Smooth muscle cell of the brain vasculature (primary cell): ENCODE data around the gene P2RY12.

Experiments used
- DNase-seq: peaks from one replicate; pipeline ENCODE4 v3.0.0-alpha.2; 2012; ENCODE audit warnings: low read depth, low spot score

The P2RY12 gene

DNA sequence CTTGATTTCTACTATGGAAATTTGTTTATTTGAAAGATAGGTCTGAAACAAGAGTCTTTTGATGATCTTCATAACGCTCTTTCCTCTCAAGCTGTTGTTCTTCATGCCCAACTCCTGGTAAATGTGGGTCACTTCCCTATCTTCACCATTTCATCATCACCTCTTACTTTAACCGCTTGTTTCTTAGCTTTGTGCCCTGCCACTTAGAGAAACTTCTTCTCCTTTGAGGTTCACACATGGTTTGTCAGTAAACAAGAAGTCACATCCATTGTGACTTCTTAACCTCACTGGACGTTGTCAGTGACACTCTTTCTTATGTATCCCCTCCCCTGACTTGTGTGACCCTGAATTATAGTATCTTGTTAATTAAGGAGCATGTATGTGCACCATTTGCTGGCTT lies 38.3 kb downstream of the P2RY12 start:
- no peak for DNase-seq

DNA sequence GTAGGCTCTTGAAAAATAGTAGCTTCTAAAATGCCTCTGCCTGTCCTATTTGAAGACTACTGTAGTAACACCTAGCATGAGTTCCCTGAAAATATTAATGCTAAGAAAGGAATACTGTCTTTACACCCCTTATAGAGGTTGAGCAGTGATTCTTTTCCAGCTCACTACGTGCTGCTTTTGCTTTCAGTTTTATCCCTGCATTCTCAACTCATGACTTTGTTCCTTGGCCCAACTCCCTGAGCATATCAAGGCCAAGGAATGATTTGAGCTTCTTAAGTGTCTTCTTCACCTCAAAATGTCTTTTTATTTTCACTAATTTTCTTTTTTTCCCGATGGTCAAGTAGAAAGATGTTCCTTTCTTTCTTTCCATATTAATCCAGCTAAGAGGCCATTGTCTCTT lies 38.7 kb downstream of the P2RY12 start:
- DNase-seq, result no peak

DNA sequence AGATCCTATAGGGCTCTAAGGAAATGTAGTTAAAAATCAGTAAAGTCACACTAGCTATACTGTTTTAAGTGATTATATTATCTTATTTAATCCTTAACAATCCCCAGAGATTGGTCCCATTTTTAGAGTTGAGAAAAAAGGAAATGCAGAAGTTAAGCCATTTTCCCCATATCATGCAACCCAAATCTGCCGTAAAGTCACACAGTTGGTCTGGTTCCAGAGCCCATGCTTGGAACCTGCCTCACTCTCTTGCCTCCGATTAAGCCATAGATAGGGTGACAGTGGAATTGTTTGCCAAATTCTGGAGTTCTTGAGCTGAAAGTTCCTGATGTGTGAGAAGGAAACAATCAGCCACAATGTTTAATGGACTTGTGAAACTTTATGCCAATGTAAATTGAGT lies 52.9 kb downstream of the P2RY12 start:
- DNase-seq, result no peak

DNA sequence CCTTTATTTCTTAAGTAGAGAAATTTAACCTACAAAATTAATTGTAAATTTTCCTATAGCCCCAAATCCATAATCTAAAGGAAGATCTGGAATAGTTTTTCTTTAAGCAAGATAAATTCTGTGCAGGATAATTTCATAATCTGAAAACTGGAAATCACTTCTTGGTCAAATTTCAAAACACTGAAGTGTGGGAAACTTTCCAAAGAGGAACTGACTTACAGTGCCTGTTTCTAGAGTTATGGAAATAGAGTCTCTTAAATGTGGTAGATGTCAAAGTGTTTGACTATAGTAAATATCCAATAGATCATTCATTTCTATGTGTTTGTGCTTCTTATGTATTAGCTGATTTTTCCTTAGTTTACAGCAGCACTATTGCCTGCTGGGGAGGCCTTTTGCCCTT lies 53.7 kb downstream of the P2RY12 start:
- DNase-seq, result no peak

DNA sequence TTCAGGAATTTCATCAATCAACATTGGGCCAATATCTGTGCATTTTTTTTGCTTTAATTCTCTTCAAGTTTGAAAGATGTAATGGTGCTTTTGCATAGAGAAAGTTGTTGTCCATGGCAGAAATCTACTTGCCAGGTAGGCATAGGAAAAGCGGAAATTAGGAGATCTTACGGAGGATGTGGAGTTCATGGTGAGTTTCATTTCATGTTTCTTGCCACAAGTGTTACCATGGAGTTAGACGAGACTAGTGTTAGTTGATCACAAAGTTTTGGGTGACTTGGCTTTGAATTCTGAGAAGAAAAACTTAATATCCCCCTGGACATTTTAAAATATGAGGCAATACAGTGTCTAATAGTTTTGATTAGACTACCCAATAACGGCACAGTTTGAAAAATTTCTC lies 54.2 kb downstream of the P2RY12 start:
- DNase-seq, result no peak

DNA sequence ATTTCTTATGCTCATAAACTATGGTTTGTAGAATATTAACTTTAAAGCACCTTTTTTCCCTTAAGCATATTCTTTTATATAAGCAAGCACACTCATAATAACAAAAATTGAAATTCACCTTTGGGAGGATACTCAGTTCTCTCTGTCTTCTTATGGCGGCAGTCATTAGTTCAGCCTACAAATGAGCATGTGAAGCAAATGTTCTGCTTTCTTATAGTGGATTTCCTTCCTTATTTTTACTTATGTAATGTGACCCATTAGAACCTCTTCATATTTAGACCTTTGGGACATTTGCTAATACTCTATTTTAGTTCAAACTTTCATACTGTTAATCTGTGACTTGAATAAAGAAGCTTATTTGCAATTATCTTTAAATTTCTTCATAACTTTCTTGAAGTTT lies 55.2 kb downstream of the P2RY12 start, which contains the start of gene P2RY13:
Gene P2RY13, minus strand, starts transcription at position 187 of the 400 bp plus-strand sequence. Its CDS starts 21 bp downstream, at position 166.
- DNase-seq, result no peak

DNA sequence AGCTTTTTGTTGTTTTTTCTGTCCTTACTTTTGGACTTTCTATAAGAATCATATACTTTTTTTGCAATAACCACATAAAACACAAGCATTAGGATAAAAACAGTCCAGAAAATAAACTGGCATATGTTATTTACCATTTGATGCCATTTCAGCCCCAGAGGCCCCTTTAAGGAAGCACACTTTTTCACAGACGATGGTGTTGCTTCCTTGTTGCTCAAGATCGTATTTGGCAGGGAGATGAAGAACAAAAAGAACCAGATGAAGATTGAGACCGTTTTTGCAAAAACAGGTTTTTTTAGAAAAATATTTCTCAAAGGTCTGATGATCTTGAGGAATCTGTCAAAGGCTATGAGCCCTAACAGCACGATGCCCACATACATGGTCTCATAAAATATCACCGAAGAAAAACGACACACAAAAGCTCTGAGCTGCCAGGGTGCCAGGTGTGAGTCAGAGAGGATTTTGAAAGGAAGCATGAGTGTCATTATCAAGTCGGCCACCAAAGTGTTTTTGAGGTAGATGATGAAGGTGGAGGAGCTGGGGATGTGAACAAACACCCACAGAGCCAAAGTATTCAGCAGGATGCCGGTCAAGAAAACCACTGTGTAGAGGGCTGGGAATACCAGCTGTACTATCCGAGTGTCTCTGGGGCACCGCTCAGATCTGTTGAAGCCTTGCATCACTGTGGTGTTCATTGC lies 56.1 kb downstream of the P2RY12 start:
- DNase-seq, result no peak

DNA sequence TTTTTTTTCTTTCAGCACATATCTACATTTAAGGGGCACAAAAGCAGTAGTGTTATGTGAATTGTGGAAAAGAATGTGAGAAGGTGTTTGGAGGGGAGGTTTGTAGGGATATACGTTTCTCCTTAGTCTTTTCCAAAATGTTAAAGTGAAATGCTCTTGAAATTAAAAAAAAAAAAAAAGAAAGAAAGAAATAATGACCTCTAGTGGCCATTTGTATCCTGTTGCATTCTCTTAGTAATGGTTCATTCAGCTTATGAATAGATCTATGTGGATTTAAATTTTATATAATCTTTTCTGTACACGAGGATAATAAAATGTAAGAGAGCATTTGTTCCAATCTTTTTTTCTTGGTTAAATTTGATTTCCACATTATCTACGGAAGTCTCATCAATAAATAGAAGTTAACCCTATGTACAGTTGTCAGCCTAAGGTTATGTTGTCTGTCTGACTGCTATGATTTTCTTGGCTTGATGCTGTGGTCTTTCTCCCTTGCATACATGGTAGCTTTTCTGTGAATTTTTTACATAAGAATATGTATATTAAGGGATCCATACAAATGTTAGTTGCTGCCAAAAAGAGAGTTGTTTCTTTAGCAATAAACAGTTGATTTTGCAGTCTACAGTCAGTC lies 56.9 kb downstream of the P2RY12 start:
- DNase-seq, result no peak

DNA sequence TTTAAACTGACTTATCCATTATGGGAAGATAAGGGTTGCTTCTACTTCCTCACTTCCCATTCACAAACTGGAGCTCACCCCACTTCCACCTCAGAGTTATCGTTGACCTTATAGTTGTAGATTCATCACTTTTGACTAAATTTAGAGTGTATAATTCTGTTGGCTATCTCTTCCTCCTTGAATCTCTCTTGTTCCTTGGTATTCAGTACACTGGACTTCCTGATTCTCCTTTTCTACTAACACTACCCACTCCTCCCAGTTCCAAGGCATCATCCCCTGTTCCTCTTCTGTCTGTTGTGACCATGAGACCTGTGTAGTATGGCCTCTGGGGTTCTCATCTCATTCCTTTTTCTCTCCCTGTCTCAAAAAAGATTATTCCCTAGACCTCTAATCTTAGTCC lies 62.0 kb downstream of the P2RY12 start:
- no peak for DNase-seq

DNA sequence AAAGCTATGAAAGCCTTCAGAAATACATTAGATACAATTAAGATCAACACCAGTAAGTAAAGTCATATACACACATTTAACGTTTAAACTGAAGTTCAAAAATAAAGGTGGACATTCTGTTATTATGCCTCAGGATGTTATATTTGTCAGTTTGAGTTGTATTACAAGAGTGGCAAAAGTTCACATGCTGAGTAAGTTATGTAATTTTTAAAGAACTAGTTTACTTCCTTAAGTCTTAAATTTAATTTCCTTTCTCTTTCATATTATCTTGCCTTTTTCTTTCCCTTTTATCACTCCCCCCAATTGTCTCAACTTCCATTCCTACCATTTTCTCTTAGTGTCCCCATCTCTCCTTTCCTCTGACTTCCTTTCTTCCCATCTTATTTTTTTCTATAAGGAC lies 63.0 kb downstream of the P2RY12 start:
- DNase-seq, result no peak

DNA sequence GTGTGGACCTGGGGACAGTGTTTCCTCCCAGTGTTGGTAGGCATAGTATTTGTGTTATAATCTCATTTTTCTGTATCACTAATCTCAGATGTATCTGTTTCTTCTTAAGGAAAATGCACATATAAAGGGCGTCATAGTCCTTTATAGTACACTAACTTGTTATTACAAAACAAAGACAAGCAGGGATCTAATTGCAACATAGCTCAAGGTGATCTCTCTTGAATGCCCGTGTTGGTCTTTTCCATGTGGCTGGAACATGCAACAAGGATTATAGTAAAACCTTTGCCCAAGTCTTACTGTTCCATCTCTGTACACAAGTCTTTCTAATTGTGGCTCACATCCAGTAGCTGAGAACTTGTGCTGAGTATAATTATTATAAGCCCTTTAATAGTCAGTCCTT lies 64.4 kb downstream of the P2RY12 start:
- no peak for DNase-seq

DNA sequence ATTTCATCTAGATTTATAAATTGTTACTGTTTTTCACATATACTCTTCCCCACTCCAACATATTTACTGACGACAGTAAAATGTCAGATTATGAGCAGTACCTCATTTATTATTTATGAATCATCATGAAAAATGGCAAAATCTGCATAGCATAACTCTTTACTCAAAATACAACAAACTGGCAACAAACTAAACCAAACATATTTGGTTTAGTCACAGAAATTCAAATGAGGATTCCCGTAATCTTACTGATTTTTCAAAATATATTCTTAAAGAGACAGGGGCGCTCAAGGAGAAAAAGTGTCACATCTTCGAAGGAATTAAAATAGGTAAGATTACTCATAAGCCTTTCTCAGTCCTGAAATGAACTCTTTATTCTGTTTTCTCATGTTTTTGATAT lies 64.9 kb downstream of the P2RY12 start:
- DNase-seq, result no peak

DNA sequence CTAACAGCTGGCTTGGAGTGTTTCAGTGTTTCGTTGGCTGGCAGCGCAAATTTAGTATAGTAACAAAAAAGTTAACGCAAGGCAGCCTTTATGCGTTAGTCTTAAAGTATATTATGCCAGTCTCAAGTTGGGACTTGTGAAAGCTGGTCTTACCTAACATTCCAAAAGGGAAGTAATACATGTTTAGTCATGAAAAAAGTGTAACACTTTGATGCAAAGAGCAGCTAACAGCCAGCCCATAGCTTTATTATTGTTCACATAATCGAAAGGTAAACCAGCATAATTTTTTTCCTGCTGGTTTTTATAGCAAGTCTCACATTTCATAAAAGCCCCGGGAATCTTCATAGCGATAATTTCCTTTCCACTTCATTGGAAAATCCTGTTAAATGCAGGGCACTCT lies 65.6 kb downstream of the P2RY12 start:
- DNase-seq, result no peak

DNA sequence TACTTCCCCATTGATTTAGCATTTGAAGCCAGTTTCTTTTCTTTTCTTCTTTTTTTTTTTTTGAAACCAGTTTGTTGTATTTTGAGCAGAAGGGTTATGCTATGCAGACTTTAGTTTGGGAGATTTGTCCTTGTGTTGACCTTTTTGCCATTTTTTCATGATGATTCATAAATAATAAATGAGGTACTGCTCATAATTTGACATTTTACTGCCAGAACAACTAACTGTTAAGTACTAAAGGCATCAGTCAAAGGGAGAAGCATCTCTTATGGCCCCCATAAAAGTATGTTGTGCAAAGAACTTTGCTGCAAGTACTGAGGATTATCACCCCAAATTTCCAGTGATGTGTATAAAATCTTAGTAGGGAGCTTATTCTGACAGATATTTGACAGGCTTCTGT lies 66.2 kb downstream of the P2RY12 start:
- DNase-seq, result no peak

DNA sequence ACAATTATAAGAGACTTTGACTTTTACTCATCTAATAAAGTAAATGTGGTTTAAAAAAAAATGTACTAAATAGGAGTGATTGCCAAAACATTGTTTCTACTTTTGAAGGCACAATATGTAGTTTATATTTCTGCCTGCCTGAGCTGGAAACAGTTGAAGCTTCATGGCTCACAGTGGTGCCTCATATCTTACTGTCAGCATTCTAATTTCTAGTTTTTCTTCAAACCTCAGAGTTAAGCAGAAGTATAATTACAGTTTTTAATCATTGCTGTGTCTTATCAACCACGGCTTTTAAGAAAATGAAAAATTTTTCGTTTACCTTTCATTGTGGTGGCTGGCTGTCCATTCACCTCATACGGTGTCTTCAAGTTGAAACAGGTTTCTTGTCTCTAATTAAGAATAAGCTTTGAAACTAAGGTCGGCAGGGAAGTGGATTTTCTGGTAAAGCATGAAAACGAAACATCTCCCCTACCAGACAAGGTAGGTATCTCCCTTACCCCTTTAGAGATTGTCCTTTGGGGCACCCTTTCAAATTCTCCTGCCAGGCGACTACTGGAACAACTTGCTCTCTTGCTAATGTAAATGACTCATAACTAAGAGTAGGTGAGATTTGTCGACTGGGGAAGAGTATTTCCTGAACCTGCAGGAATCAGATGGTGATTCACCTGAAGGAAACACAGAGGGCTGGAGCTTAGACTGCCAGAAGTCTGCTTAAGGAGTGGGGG lies 68.1 kb downstream of the P2RY12 start, which contains the start of gene GPR87:
Gene GPR87, minus strand, starts transcription at position 554 of the 725 bp plus-strand sequence. CDS start 16,720 bp downstream, outside the sequence.
- no peak for DNase-seq

DNA sequence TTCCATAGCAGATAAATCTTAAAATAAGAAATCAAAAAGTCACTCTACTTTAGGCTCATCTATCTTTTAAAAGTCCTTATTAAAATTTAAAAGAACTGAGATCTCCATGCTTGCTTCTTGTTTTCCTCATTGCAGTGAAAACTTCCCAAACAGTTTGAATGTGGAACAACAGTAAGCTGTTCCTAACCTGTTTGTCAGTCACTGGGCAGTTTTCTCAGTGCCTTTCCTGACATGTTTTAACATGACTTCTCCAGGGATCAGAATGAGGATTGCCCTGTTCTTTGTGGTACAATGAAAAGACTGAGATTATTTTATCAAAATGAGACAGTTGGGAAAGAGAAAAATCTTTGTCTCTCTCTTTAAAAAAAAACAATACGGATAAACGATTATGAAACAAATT lies 68.7 kb downstream of the P2RY12 start:
- DNase-seq, result no peak

DNA sequence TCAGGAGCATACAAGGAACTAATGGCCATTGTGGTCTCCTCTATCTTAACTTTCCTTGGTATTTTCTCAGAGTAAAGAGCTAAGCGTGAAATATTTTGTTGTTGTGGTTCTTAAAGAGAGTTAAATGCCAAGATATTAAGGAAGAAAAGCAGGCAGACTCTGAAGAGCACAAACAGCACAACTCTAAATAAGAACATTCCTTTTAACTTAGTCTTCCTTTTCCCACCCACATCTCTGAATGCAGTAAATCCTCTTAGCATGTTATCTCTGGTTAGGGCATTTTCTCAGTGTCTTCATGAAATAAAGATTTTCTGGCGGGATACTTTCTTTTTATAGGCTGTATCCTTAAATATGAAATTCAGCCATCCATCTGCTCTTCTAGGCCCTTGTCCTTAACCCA lies 69.4 kb downstream of the P2RY12 start:
- no peak for DNase-seq

DNA sequence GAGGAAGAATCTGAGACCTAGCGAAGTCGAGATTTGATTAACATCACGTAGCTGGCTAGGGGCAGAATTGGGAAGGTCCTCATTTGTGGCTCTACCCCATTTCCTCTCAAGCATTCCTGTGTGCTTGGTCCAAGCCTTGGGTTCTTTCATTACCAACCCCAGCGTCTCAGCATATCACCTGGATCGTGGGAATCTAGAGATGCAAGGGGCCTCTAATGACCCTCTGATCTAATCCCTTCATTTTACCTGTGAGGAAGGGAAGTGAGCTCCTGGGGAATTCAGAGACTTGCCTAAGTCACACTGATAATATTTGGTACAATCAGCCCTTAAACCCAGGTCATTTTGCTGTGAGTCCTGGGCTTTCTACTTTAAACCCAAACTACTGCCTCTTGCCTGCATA lies 70.0 kb downstream of the P2RY12 start:
- DNase-seq, result no peak

DNA sequence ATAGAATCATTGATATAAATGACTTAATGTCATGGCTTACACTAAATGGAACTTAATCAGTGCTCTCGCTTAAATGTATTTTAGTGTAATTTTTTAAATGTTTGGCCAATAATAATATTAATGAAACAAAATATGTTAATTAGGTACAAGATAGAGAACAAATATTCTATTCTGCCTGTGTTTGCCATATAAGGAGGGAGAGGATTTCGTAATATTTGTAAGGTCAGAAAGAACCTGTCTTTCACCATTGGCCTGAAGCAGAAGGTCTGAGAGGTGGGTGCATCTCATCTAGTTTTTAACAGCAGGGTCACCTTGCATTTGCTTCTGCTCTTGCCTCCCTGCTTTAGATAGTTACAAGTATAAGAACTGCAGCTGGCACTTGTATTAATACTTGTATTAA lies 70.4 kb downstream of the P2RY12 start:
- no peak for DNase-seq

DNA sequence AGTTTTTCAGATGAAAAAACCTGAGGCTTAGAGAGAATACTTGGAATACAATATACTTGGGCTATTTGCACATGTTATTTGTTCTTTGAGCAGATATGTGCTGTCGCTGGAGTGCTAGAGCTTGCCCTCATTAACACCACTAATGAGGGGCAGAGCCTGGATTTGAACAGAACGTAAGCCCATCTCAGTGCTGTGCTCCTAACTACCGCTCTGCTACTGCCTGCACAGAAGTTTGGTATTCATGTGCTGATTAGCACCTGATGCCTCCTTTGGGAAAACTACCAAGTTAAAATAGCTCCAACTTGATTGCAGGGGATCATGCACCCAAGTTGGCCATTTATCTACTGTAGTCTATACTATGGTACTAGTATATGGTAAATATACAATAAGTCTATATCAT lies 71.6 kb downstream of the P2RY12 start:
- DNase-seq, result no peak

DNA sequence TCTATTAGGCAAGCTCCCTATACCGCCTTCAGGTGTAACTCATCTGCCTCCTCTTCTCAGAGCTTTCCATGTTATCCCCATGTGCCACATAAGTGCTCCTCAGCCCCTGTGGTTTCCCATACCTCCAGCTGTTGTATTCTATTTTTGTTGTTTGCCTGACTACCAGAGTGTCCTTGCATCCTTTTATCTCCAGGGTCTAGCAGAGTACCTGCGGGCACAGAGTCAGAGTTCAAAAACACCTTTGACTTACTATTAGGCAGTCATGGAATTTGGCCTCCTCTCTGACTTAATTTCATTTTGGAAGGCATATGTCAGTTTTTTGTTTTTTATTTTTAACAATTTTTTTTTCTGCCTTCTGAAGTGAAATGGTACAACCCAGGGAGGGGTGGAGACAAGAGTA lies 75.0 kb downstream of the P2RY12 start:
- no peak for DNase-seq

DNA sequence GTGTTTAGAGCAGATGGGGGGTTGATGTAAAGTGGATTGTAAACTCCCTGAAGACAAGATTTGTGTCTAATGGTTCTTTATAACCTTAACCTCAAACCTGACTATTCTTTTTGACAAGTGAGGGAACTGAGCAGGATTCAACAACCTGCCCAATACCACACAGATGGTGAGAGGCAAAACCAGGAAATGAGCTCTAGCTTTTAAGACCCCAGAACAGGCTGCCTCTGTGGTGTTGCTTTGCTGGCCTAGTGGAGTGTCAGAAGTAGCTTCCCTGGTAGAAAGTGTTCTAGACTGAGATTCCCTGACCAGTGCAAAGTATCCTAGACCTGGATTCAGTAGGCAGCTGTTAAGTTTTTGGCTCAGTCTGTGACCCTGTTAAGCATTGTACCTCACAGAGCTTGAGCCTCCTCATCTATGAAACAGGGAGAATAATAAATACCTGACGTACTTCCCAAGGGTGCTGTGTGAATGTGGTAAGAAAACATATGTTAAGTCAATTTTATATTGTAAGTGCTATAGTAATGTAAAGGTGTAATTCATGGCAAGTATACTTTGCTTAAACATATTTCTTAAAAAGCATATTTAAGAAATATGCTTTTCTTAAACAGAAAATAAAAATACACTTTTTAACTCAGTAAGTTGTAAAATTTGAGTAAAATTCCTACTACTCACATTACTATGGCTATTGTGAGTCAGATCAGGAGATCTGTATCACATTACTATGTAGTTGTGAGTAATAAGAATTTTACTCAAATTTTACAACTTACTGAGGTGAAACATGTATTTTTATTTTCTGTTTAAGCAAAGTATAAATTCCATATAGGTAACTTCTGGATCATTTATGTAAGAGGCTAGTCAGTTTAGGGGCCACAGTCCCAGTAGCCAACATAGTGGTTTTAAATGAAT lies 76.7 kb downstream of the P2RY12 start:
- no peak for DNase-seq
